Activated naive CD8-positive, alpha-beta T cell treated with anti-CD3 and anti-CD28 coated beads, Interleukin-2, amount 50 U/mL, for 24 hours (primary cell): ENCODE results near the gene SIGLEC14.
"Not testable (repeated sequence)": the region's sequence is repeated elsewhere in the genome, so short reads cannot be mapped to it uniquely, and the experiment has no call there.

Experiments used
- ATAC-seq: fragments of 150-1000 bp; cut with Tn5 transposase; one replicate; pipeline ENCODE4 v1.10.0; 2021
- DNase-seq: peaks from one replicate; pipeline ENCODE4 v3.0.0; 2021
- H3K27ac Mint-ChIP-seq: one replicate; pipeline ENCODE4 v1.8.0; 2021; ENCODE audit warnings: mild to moderate bottlenecking, mixed read lengths
- H3K27me3 Mint-ChIP-seq: one replicate; pipeline ENCODE4 v1.8.0; 2021; ENCODE audit warnings: mixed read lengths
- H3K36me3 Mint-ChIP-seq: one replicate; pipeline ENCODE4 v1.8.0; 2021; ENCODE audit warnings: low read depth, mixed read lengths
- H3K4me1 Mint-ChIP-seq: one replicate; pipeline ENCODE4 v1.8.0; 2021; ENCODE audit warnings: mixed read lengths
- H3K4me3 Mint-ChIP-seq: one replicate; pipeline ENCODE4 v1.8.0; 2021; ENCODE audit warnings: mild to moderate bottlenecking, moderate library complexity, mixed read lengths
- H3K9me3 Mint-ChIP-seq: one replicate; pipeline ENCODE4 v1.8.0; 2021; ENCODE audit warnings: mixed read lengths

Gene SIGLEC14

GRCh38 chr19:51651216-51651846 is 4.7 kb upstream of the SIGLEC14 start:
- DNase-seq (no peak), ATAC-seq (no peak)
- Mint-ChIP-seq H3K27ac (no peak overlapping the region), H3K4me3 (no peak overlapping the region), H3K4me1 (no peaks in the 10 kb centered on the region), H3K9me3 (no peaks in the 10 kb centered on the region), H3K27me3 (peaks cover 22% of the 10 kb centered on the region), H3K36me3 (no peaks in the 10 kb centered on the region)

- no peaks in the 10 kb centered on the region for H3K4me1 Mint-ChIP-seq
- no peaks in the 10 kb centered on the region for H3K36me3 Mint-ChIP-seq
- peaks cover 10% of the 10 kb centered on the region for H3K27me3 Mint-ChIP-seq
- no peak overlapping the region for H3K4me3 Mint-ChIP-seq
- ATAC-seq (no peak), DNase-seq (no peak)
- no peaks in the 10 kb centered on the region for H3K9me3 Mint-ChIP-seq
- H3K27ac Mint-ChIP-seq, result no peak overlapping the region
Observed at GRCh38 chr19:51647318-51647717, 693 bp upstream of the SIGLEC14 start.

DNA sequence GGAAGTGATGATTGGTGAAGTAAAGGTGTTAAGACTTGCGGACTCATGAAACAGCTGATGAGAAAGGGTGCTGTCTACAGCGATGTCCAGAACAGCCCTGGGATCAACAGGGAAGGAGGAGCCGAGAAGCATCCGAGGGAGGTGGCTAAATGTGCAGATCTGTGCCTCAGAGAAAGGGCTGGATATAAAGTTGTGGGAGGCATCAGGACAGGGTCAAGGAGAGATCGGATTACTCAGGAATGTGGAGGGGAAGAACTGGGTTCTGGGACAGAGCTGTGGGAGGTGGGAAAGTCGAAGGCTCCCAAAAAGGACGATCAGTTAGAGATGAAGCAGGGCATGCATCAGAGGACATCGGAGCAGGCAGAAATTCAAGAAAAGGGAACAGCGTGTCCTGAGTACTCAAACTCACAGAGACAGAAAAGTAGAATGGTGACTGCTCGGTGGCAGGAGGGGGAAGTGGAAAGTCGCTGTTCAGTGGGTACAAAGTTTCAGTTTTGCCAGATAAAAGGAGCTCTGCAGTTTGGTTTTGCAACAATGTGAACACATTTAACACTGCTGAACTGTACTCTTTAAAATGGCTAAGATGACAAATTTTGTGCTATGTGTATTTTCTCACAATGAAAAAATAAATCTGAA is 1.9 kb downstream of the SIGLEC14 start:
- H3K27me3 Mint-ChIP-seq, result peaks cover 4% of the 10 kb centered on the region
- ATAC-seq (no peak), DNase-seq (no peak)
- H3K4me3 Mint-ChIP-seq, result no peak overlapping the region
- H3K4me1 Mint-ChIP-seq, result no peaks in the 10 kb centered on the region
- no peaks in the 10 kb centered on the region for H3K9me3 Mint-ChIP-seq
- H3K36me3 Mint-ChIP-seq, result no peaks in the 10 kb centered on the region
- H3K27ac Mint-ChIP-seq, result no peak overlapping the region

- ATAC-seq (no peak), DNase-seq (no peak)
- Mint-ChIP-seq H3K4me1 (no peaks in the 10 kb centered on the region), H3K4me3 (no peak overlapping the region), H3K9me3 (no peaks in the 10 kb centered on the region), H3K27ac (no peak overlapping the region), H3K27me3 (no peaks in the 10 kb centered on the region), H3K36me3 (no peaks in the 10 kb centered on the region)
Observed at GRCh38 chr19:51641648-51642047, 5.0 kb downstream of the SIGLEC14 start.

DNA sequence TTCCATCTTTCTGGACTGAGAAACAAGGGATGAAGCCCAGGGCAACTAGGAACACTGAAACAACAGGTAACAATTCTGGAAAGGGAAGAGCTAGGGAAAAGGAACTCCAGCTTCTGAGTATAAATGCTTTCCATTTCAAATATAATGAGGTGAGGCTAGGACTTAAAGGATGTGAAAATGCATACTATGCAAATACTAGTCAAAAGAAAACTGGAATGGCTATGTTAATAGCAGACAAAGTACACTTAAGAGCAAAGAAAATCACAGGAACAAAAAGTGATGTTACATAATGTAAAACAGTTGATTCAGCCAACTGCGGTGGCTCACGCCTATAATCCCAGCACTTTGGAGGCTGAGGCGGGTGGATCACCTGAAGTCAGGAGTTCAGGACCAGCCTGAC is 6.2 kb downstream of the SIGLEC14 start:
- Mint-ChIP-seq H3K36me3 (no peaks in the 10 kb centered on the region), H3K9me3 (no peaks in the 10 kb centered on the region), H3K27ac (no peak overlapping the region), H3K27me3 (no peaks in the 10 kb centered on the region), H3K4me3 (no peak overlapping the region), H3K4me1 (no peaks in the 10 kb centered on the region)
- DNase-seq (no peak), ATAC-seq (no peak)

- ATAC-seq, result no peak
- Mint-ChIP-seq H3K4me3 (no peak overlapping the region), H3K36me3 (no peaks in the 10 kb centered on the region), H3K4me1 (no peaks in the 10 kb centered on the region), H3K27me3 (no peaks in the 10 kb centered on the region), H3K27ac (no peak overlapping the region), H3K9me3 (no peaks in the 10 kb centered on the region)
- no peak for DNase-seq
Observed at GRCh38 chr19:51639916-51640315, 6.7 kb downstream of the SIGLEC14 start.

DNA sequence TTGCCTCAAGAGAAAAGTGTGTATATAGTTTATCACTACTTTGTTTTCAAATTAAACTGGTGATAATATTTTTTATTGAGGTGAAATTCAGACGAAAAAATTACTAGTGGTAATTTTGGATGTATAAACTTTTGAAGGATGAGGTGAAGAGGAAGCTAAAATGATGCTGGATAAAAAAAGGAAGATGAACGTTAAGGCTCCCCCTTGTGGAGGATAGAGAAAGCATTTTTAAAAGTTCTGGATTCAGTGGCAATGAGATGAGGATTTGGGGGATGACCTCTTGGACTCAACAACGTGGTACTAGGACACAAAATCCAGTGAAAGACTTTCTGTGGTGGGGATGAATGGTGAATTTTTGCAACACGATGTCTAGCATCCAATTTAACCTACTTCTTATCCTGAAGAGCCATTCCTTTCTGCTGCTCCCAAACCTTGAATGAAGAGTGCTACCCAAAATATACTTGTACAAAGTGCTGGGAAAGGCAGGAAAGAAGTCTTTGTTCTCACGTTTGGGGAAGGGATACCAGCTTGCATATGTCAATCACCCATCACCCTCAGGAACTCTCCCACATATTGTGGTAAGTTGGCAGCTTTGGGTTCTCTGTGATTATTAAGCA is 9.2 kb downstream of the SIGLEC14 start:
- no peak for DNase-seq
- Mint-ChIP-seq H3K9me3 (no peaks in the 10 kb centered on the region), H3K36me3 (no peaks in the 10 kb centered on the region), H3K27me3 (no peaks in the 10 kb centered on the region), H3K4me3 (no peak overlapping the region), H3K27ac (no peak overlapping the region), H3K4me1 (no peaks in the 10 kb centered on the region)
- ATAC-seq, result no peak

- Mint-ChIP-seq H3K4me3 (no peak overlapping the region), H3K27me3 (peaks cover 13% of the 10 kb centered on the region), H3K4me1 (no peaks in the 10 kb centered on the region), H3K27ac (no peak overlapping the region), H3K36me3 (no peaks in the 10 kb centered on the region), H3K9me3 (no peaks in the 10 kb centered on the region)
- ATAC-seq (no peak), DNase-seq (no peak)
Observed at GRCh38 chr19:51632126-51632525, 14.5 kb downstream of the SIGLEC14 start.

DNA sequence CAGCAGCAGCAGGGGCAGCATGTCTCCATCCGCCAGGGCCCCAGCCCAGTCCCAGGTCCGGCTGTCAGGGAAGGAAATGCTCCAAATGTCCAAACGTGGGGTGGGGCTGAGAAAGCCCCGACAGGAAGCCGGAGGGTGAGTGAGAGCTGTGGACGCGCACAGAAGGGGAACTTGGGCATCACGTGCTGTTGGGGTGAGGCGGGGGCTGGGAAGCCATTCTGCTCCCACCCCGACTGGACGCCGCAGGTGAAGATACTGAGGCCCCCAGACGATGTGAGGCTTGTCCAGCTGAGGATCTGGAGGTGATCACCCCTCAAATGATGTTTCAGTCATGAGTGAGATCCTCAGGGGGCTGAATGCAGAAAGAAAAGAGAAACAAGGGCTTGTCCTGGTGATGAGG is 16.3 kb downstream of the SIGLEC14 start, which contains the start of gene SIGLEC5:
Gene SIGLEC5, minus strand, starts transcription at position 87 of the 400 bp plus-strand sequence. Its CDS starts 66 bp downstream, at position 21.
- not testable (repeated sequence) for H3K36me3 Mint-ChIP-seq, H3K9me3 Mint-ChIP-seq, H3K4me3 Mint-ChIP-seq, H3K4me1 Mint-ChIP-seq, ATAC-seq, DNase-seq, H3K27ac Mint-ChIP-seq
- H3K27me3 Mint-ChIP-seq, result peaks cover 16% of the 10 kb centered on the region

- no peaks in the 10 kb centered on the region for H3K4me1 Mint-ChIP-seq
- DNase-seq (no peak), ATAC-seq (no peak)
- no peak overlapping the region for H3K27ac Mint-ChIP-seq
- H3K36me3 Mint-ChIP-seq, result peaks cover 2% of the 10 kb centered on the region
- H3K4me3 Mint-ChIP-seq, result no peak overlapping the region
- peaks cover 21% of the 10 kb centered on the region for H3K27me3 Mint-ChIP-seq
- no peaks in the 10 kb centered on the region for H3K9me3 Mint-ChIP-seq
Observed at GRCh38 chr19:51628153-51628939, 18.3 kb downstream of the SIGLEC14 start.

- Mint-ChIP-seq H3K4me1 (no peaks in the 10 kb centered on the region), H3K4me3 (no peak overlapping the region), H3K9me3 (no peaks in the 10 kb centered on the region), H3K27ac (no peak overlapping the region), H3K27me3 (peaks cover 21% of the 10 kb centered on the region), H3K36me3 (peaks cover 2% of the 10 kb centered on the region)
- DNase-seq (no peak), ATAC-seq (no peak)
Observed at GRCh38 chr19:51627491-51628138, 19.0 kb downstream of the SIGLEC14 start.

DNA sequence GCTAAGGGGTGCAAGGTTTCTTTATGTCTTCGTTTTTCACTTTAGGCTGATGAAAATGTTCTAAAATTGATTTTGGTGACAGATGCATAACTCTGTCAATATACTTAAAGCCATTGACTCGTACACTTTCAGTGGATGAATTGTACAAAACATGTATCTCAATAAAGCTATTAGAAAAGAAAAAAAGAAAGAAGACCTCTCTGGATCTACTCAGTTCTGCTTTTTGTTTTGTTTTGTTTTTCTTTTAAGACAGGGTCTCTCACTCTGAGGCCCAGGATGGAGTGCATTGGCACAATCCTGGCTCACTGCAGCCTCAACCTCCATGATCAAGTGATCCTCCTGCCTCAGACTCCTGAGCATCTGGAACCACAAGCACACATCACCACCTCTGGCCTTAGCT is 19.9 kb downstream of the SIGLEC14 start:
- H3K4me3 Mint-ChIP-seq, result no peak overlapping the region
- ATAC-seq (no peak), DNase-seq (no peak)
- H3K4me1 Mint-ChIP-seq, result no peaks in the 10 kb centered on the region
- no peak overlapping the region for H3K27ac Mint-ChIP-seq
- H3K36me3 Mint-ChIP-seq, result peaks cover 2% of the 10 kb centered on the region
- H3K27me3 Mint-ChIP-seq, result peaks cover 26% of the 10 kb centered on the region
- no peaks in the 10 kb centered on the region for H3K9me3 Mint-ChIP-seq

GRCh38 chr19:51621178-51621577 is 25.4 kb downstream of the SIGLEC14 start:
- peaks cover 2% of the 10 kb centered on the region for H3K36me3 Mint-ChIP-seq
- DNase-seq (no peak), ATAC-seq (no peak)
- H3K27me3 Mint-ChIP-seq, result peaks cover 20% of the 10 kb centered on the region
- H3K4me3 Mint-ChIP-seq, result no peak overlapping the region
- H3K4me1 Mint-ChIP-seq, result peaks cover 4% of the 10 kb centered on the region
- no peaks in the 10 kb centered on the region for H3K9me3 Mint-ChIP-seq
- H3K27ac Mint-ChIP-seq, result no peak overlapping the region

DNA sequence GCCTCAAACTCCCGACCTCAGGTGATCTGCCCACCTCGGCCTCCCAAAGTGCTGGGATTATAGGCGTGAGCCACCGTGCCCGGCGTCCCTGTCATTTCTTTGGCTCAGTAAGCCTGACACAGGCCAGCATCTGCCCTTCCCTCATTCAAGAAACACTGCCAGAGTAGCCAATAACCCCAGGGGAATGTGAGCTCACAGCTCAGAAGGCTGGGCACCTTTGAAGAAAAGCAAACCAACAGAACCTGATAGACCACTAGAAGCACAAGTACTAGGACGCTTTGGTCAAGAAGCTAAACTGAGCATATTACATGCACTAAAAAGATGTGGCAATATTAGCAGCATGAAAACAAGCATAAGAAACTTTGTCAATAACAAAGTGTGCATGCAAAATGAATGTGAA is 30.6 kb downstream of the SIGLEC14 start:
- Mint-ChIP-seq H3K36me3 (no peaks in the 10 kb centered on the region), H3K27ac (no peak overlapping the region), H3K9me3 (peaks cover 9% of the 10 kb centered on the region), H3K4me3 (no peak overlapping the region), H3K27me3 (peaks cover 34% of the 10 kb centered on the region), H3K4me1 (peaks cover 2% of the 10 kb centered on the region)
- DNase-seq, result no peak
- no peak for ATAC-seq
